Measurements from ENCODE around the gene CNIH4. TPM values are rescaled to one million over a fixed set of nuclear protein-coding genes. Genes with fewer than 3 reads are reported as not detected.
"Not testable (repeated sequence)": the region's sequence is repeated elsewhere in the genome, so short reads cannot be mapped to it uniquely, and the experiment has no call there.

CNIH4 gene
- total and polyA plus RNA-seq, 4 donors = 11.9 to 40.2 (median 29.2) TPM

DNA sequence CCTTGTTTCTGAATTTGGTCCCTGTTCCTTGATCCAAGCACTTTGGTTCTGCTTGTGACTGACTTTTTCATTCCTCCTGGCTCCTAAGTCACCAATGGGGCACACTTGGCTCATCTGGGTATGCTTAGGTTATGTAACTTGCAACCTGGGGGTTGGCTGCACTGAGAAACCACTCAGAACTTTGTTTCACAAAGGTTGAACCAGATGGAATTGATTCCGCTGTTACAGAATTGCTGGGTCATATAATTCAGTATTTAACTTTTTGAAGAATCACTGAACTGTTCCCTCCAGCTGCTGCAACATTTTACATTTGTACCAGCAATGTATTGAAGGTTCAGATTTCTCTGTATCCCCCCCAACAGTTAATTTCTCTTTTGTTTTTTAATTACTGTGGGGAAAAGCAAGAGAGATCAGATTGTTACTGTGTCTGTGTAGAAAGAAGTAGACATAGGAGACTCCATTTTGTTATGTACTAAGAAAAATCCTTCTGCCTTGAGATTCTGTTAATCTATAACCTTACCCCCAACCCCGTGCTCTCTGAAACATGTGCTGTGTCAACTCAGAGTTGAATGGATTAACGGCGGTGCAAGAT, 17.1 kb upstream of the CNIH4 start:
- 38% methylated on average over 2 of the region's 4 CpGs for WGBS
- Histone ChIP-seq H3K4me3 (ENCODE audit: low read depth in 1 of 3, low read length in 3 of 3) (no peak overlapping the region), H3K4me1 (ENCODE audit: control insufficient read depth in 4 of 4, insufficient read depth in 4 of 4, low read length in 3 of 4) (peaks cover 0 to 8% (median 5%) of the 10 kb centered on the region in 4 donors), H3K27me3 (ENCODE audit: control insufficient read depth in 4 of 4, insufficient read depth in 4 of 4, low read length in 3 of 4) (no peaks in the 10 kb centered on the region), H3K9ac (ENCODE audit: low read depth in 1 of 2, low read length in 2 of 2) (no peak overlapping the region), H3K9me3 (ENCODE audit: control insufficient read depth in 4 of 4, low read length in 3 of 4) (peaks cover 4 to 15% (median 6%) of the 10 kb centered on the region in 4 donors), H3K27ac (ENCODE audit: low read depth in 1 of 2, low read length in 2 of 2) (no peak overlapping the region), H3K36me3 (ENCODE audit: control insufficient read depth in 4 of 4, insufficient read depth in 3 of 4, low read depth in 1 of 4, low read length in 3 of 4) (no peaks in the 10 kb centered on the region)
- DNase-seq (ENCODE audit: low spot score) = no peak
- TF ChIP-seq, protein P1, sequence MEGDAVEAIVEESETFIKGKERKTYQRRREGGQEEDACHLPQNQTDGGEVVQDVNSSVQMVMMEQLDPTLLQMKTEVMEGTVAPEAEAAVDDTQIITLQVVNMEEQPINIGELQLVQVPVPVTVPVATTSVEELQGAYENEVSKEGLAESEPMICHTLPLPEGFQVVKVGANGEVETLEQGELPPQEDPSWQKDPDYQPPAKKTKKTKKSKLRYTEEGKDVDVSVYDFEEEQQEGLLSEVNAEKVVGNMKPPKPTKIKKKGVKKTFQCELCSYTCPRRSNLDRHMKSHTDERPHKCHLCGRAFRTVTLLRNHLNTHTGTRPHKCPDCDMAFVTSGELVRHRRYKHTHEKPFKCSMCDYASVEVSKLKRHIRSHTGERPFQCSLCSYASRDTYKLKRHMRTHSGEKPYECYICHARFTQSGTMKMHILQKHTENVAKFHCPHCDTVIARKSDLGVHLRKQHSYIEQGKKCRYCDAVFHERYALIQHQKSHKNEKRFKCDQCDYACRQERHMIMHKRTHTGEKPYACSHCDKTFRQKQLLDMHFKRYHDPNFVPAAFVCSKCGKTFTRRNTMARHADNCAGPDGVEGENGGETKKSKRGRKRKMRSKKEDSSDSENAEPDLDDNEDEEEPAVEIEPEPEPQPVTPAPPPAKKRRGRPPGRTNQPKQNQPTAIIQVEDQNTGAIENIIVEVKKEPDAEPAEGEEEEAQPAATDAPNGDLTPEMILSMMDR (IDR thresholded peaks at IDR 0.05; ENCODE audit: low read depth, low read length, missing input control) = no peak
- TF ChIP-seq EGR1 (IDR thresholded peaks at IDR 0.05; ENCODE audit: low read depth in 2 of 2) = no peak
- TF ChIP-seq GABPA (IDR thresholded peaks at IDR 0.05 in 1 of 2, conservative IDR thresholded peaks at IDR 0.05 in 1 of 2) = no peak
- no peak for TF ChIP-seq FOXA2 (IDR thresholded peaks at IDR 0.05)
- TF ChIP-seq NR2F2 (IDR thresholded peaks at IDR 0.05) = no peak
- TF ChIP-seq SP1 (IDR thresholded peaks at IDR 0.05) = no peak
- no peak for TF ChIP-seq RAD21 (IDR thresholded peaks at IDR 0.05)
- no peak for TF ChIP-seq FOXA1 (IDR thresholded peaks at IDR 0.05)
- TF ChIP-seq YY1 (IDR thresholded peaks at IDR 0.05) = no peak
- TF ChIP-seq, protein P2, sequence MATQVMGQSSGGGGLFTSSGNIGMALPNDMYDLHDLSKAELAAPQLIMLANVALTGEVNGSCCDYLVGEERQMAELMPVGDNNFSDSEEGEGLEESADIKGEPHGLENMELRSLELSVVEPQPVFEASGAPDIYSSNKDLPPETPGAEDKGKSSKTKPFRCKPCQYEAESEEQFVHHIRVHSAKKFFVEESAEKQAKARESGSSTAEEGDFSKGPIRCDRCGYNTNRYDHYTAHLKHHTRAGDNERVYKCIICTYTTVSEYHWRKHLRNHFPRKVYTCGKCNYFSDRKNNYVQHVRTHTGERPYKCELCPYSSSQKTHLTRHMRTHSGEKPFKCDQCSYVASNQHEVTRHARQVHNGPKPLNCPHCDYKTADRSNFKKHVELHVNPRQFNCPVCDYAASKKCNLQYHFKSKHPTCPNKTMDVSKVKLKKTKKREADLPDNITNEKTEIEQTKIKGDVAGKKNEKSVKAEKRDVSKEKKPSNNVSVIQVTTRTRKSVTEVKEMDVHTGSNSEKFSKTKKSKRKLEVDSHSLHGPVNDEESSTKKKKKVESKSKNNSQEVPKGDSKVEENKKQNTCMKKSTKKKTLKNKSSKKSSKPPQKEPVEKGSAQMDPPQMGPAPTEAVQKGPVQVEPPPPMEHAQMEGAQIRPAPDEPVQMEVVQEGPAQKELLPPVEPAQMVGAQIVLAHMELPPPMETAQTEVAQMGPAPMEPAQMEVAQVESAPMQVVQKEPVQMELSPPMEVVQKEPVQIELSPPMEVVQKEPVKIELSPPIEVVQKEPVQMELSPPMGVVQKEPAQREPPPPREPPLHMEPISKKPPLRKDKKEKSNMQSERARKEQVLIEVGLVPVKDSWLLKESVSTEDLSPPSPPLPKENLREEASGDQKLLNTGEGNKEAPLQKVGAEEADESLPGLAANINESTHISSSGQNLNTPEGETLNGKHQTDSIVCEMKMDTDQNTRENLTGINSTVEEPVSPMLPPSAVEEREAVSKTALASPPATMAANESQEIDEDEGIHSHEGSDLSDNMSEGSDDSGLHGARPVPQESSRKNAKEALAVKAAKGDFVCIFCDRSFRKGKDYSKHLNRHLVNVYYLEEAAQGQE (IDR thresholded peaks at IDR 0.05) = no peak
- TF ChIP-seq TAF1 (conservative IDR thresholded peaks at IDR 0.05) = no peak
- TF ChIP-seq, protein P3, sequence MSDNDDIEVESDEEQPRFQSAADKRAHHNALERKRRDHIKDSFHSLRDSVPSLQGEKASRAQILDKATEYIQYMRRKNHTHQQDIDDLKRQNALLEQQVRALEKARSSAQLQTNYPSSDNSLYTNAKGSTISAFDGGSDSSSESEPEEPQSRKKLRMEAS (IDR thresholded peaks at IDR 0.05) = no peak
- TF ChIP-seq, protein P4, sequence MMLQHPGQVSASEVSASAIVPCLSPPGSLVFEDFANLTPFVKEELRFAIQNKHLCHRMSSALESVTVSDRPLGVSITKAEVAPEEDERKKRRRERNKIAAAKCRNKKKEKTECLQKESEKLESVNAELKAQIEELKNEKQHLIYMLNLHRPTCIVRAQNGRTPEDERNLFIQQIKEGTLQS (IDR thresholded peaks at IDR 0.05) = no peak
- TF ChIP-seq HNF4G (IDR thresholded peaks at IDR 0.05) = no peak
- TF ChIP-seq, protein P5, sequence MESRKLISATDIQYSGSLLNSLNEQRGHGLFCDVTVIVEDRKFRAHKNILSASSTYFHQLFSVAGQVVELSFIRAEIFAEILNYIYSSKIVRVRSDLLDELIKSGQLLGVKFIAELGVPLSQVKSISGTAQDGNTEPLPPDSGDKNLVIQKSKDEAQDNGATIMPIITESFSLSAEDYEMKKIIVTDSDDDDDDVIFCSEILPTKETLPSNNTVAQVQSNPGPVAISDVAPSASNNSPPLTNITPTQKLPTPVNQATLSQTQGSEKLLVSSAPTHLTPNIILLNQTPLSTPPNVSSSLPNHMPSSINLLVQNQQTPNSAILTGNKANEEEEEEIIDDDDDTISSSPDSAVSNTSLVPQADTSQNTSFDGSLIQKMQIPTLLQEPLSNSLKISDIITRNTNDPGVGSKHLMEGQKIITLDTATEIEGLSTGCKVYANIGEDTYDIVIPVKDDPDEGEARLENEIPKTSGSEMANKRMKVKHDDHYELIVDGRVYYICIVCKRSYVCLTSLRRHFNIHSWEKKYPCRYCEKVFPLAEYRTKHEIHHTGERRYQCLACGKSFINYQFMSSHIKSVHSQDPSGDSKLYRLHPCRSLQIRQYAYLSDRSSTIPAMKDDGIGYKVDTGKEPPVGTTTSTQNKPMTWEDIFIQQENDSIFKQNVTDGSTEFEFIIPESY (IDR thresholded peaks at IDR 0.05) = no peak
- TF ChIP-seq HNF4A (conservative IDR thresholded peaks at IDR 0.05) = no peak

DNA sequence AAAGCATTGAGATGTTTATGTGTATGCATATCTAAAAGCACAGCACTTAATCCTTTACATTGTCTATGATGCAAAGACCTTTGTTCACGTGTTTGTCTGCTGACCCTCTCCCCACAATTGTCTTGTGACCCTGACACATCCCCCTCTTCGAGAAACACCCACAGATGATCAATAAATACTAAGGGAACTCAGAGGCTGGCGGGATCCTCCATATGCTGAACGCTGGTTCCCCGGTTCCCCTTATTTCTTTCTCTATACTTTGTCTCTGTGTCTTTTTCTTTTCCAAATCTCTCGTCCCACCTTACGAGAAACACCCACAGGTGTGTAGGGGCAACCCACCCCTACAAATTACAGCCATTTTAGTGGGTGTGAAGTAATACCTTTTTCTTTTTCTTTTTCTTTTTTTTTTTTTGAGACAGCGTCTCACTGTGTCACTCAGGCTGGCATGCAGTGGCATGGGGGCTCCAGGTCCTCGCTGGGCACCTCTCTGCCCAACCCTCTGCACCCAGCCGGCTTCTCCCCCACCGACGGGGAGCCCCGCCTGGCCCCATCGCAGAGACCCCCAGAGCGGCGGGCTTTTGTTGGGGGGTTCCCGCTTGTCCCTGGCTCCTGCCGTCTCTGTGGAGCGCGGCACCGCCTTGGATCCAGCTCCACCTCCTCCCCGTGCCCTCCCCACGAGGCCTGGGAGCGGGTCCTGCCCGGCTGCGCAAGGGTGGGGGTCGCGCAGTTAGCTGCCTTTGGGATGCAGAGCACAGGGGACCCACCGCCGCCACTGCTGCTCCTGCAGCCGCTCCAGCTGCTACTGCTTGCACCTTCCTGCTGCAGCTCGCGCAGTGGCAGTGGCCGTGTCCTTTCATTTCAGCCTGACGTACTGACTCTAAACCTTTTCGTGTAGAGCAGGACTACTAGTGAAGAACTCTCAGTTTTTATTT, 16.0 kb upstream of the CNIH4 start:
- Histone ChIP-seq H3K9me3 (ENCODE audit: control insufficient read depth in 4 of 4, low read length in 3 of 4) (peaks cover 4 to 16% (median 6%) of the 10 kb centered on the region in 4 donors), H3K4me3 (ENCODE audit: low read depth in 1 of 3, low read length in 3 of 3) (peak overlapping the region in 2 of 3 donors; percentile 54 to 65)
- 9% methylated on average over 31 of the region's 36 CpGs for WGBS
- not testable (repeated sequence) for H3K27me3 ChIP-seq (ENCODE audit: control insufficient read depth in 4 of 4, insufficient read depth in 4 of 4, low read length in 3 of 4); H3K9ac ChIP-seq (ENCODE audit: low read depth in 1 of 2, low read length in 2 of 2); H3K27ac ChIP-seq (ENCODE audit: low read depth in 1 of 2, low read length in 2 of 2); H3K4me1 ChIP-seq (ENCODE audit: control insufficient read depth in 4 of 4, insufficient read depth in 4 of 4, low read length in 3 of 4); DNase-seq (ENCODE audit: low spot score); H3K36me3 ChIP-seq (ENCODE audit: control insufficient read depth in 4 of 4, insufficient read depth in 3 of 4, low read depth in 1 of 4, low read length in 3 of 4)
